Activated naive CD4-positive, alpha-beta T cell treated with anti-CD3 and anti-CD28 coated beads, Interleukin-2, amount 50 U/mL, for 24 hours (primary cell): ENCODE data around the gene CDC42BPA.

Experiments used
- H3K27ac Mint-ChIP-seq: one replicate; pipeline ENCODE4 v1.8.0; 2021; ENCODE audit warnings: mild to moderate bottlenecking, mixed read lengths
- H3K27me3 Mint-ChIP-seq: one replicate; pipeline ENCODE4 v1.8.0; 2021; ENCODE audit warnings: mixed read lengths
- H3K36me3 Mint-ChIP-seq: one replicate; pipeline ENCODE4 v1.8.0; 2021; ENCODE audit warnings: mixed read lengths
- H3K4me1 Mint-ChIP-seq: one replicate; pipeline ENCODE4 v1.8.0; 2021; ENCODE audit warnings: mixed read lengths
- H3K4me3 Mint-ChIP-seq: one replicate; pipeline ENCODE4 v1.8.0; 2021; ENCODE audit warnings: mild to moderate bottlenecking, mixed read lengths
- H3K9me3 Mint-ChIP-seq: one replicate; pipeline ENCODE4 v1.8.0; 2021; ENCODE audit warnings: mixed read lengths

CDC42BPA gene

DNA sequence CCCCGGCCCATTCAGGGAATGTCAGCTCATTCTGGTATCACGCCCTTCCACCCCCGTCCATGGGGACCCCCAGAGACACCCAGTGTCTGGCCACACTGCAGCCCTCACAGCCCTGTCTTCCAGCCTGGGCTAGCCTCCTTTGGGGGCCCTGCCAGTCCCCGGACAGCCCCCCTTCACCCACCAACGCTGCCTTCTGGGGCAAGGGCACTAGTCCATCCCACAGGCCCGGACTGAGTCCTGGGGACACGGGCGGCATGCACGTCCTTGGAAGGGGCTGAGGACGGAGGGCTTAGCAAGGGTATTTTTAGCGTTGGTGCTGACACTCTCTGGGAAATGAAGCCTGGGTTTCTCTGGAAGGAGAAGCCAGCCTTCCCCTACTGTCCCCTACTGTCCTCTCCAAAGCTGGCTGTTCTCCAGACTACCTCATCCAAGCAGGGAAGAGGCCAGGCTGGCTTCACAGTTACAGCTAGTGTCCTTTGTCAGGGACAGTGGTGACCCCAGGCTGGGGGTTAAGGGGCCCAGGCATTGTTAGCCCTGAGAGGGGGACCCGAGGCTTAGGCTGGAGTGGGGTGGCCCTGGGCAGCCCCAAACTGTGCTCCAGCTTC, 338.7 kb downstream of the CDC42BPA start:
- no peaks in the 10 kb centered on the region for H3K4me1 Mint-ChIP-seq
- H3K36me3 Mint-ChIP-seq: peaks cover 2% of the 10 kb centered on the region
- H3K9me3 Mint-ChIP-seq: no peaks in the 10 kb centered on the region
- no peak overlapping the region for H3K4me3 Mint-ChIP-seq
- no peak overlapping the region for H3K27ac Mint-ChIP-seq
- no peaks in the 10 kb centered on the region for H3K27me3 Mint-ChIP-seq

DNA sequence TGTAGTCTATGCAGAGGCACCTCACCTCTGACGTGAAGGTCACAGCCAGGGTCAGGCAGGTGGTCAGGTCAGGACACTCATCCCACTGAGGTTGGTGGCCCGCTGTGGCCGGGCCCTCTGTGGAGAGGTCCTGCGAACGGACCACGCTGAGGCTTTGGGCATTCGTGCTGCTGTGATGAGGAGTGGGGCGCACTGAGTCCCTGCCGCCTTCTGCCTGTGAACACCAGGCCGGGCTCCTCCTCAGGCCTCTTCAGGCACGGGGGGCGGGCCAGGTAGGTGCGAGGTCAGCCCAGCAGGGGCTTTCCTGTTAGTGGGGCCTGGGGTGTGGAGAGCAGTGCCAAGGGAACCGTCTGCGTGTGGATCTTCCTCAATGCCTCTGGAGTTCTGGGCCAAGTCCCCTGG, 339.2 kb downstream of the CDC42BPA start:
- H3K4me3 Mint-ChIP-seq: no peak overlapping the region
- no peaks in the 10 kb centered on the region for H3K4me1 Mint-ChIP-seq
- H3K36me3 Mint-ChIP-seq: peaks cover 2% of the 10 kb centered on the region
- H3K27ac Mint-ChIP-seq: no peak overlapping the region
- H3K9me3 Mint-ChIP-seq: no peaks in the 10 kb centered on the region
- no peaks in the 10 kb centered on the region for H3K27me3 Mint-ChIP-seq

DNA sequence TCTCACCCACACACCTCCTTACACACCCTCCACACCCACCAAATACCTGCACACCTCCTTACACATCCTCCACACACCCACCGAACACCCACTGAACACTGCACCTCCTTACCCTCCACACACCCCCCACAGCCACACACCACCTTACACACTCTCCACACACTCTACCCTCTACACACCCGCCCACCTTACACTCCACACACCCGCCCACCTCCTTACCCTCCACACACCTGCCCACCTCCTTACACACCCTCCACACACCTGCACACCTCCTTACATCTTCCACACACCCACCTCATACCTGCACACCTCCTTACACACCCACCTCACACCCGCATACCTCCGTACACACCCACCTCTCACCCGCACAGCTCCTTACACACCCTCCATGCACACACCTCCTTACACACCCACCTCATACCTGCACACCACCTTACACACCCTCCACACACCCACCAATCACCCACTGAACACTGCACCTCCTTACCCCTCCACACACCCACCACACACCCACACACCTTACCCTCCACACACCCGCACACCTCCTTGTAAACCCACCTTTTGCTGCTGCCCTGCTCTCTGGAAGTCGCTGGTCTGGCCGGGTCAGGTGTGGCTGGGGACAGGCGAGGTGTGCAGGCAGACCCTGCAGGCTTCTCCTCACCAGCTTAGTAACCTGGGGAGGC, 339.7 kb downstream of the CDC42BPA start:
- H3K9me3 Mint-ChIP-seq: no peaks in the 10 kb centered on the region
- H3K27me3 Mint-ChIP-seq: no peaks in the 10 kb centered on the region
- no peaks in the 10 kb centered on the region for H3K4me1 Mint-ChIP-seq
- no peaks in the 10 kb centered on the region for H3K36me3 Mint-ChIP-seq
- H3K4me3 Mint-ChIP-seq: no peak overlapping the region
- H3K27ac Mint-ChIP-seq: no peak overlapping the region

DNA sequence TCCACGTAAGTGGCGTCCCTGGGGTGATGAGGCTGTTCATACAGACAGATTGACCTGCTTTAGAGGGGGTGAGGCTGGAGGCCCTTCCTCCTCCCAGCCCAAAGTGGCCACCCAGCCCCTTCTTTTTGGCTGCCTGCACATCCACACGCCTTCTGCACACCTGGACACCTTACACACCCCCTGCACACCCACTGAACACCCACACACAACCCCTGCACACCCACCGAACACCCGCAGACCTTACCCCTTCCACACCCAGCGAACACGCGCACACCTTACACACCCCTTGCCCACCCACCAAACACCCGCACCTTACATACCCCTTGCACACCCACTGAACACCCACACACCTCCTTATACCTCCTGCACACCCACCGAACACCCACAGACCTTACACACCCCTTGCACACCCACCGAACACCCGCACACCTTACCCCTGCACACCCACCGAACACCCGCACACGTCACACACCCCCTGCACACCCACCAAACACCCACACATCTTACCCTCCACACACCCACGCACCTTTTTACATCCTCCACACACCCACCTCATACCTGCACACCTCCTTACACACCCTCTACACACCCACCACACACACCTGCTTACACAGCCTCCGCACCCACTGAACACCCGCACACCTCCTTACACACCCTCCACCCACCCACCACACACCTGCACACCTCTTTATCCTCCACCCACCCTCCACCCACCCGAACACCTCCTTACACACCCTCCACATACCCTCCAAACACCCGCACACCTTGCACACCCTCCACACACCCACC, 340.5 kb downstream of the CDC42BPA start:
- Mint-ChIP-seq H3K27ac (no peak overlapping the region), H3K4me3 (no peak overlapping the region), H3K9me3 (no peaks in the 10 kb centered on the region), H3K36me3 (no peaks in the 10 kb centered on the region), H3K4me1 (no peaks in the 10 kb centered on the region), H3K27me3 (no peaks in the 10 kb centered on the region)

DNA sequence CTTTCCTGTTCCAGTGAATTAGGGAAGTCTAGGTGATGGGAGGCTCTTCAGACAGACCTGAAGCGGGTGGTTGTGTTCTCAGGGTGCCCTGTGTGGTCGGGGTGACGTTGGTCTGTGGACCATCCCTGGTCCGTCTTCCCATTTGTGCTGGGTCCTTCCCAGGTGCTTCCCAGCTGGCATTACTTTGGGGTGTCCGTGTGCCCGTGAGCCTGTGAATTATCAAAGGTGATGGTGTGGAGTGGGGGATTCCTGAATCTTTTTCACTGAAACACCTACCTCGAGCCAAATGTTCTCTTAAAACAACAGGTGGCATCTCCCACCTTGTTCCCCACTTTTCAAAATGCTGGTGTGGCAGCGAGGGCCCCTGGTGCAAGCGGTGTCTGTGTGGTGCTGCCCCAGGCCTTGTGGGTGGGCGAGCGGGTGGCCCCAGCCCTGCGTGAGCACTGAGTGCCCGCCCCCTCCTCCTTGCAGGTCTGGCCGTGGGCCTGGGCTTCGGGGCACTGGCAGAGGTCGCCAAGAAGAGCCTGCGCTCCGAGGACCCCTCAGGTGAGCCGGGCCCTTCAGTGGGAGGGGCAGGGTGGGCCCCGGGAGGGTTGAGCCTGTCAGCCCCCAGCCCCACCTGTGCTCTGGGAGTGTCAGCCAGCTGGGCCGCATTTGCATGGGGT, 341.2 kb downstream of the CDC42BPA start:
- H3K27me3 Mint-ChIP-seq: no peaks in the 10 kb centered on the region
- H3K36me3 Mint-ChIP-seq: peaks cover under 1% of the 10 kb centered on the region
- no peak overlapping the region for H3K4me3 Mint-ChIP-seq
- no peak overlapping the region for H3K27ac Mint-ChIP-seq
- H3K9me3 Mint-ChIP-seq: no peaks in the 10 kb centered on the region
- peaks cover 1% of the 10 kb centered on the region for H3K4me1 Mint-ChIP-seq

DNA sequence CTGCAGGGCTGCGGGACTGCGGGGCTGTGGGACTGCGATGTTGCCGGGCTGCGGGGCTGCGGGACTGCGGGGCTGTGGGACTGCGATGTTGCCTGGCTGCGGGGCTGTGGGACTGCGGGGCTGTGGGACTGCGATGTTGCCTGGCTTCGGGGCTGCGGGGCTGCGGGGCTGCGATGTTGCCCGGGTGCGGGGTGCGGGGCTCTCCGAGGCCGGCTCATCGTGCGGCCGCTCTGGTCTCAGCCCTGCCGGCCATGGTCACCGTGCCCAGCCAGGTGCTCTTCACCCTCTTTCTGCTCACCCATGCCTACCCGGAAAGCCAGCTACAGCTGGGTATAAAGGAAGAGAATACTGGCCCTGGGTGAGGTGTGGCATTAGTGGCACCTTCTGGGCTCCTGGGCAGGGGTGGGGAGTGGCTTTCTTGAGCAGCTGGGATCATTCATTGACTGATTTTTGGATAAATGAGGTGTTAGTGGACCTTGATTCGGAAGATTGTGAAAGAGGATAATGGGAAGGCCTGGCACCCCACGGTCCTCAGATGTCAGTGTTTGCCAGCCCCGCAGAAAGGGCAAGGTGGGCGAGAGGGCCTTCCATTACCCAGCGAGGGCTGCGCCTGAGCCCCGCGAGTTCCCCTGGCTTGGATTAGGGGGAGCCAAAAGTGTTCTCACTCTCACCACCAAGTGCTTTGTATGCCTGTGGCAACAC, 341.9 kb downstream of the CDC42BPA start:
- Mint-ChIP-seq H3K27ac (peak overlapping the region; percentile 32), H3K36me3 (peaks cover 7% of the 10 kb centered on the region), H3K4me1 (peaks cover 7% of the 10 kb centered on the region), H3K27me3 (no peaks in the 10 kb centered on the region), H3K9me3 (peaks cover 7% of the 10 kb centered on the region), H3K4me3 (no peak overlapping the region)

DNA sequence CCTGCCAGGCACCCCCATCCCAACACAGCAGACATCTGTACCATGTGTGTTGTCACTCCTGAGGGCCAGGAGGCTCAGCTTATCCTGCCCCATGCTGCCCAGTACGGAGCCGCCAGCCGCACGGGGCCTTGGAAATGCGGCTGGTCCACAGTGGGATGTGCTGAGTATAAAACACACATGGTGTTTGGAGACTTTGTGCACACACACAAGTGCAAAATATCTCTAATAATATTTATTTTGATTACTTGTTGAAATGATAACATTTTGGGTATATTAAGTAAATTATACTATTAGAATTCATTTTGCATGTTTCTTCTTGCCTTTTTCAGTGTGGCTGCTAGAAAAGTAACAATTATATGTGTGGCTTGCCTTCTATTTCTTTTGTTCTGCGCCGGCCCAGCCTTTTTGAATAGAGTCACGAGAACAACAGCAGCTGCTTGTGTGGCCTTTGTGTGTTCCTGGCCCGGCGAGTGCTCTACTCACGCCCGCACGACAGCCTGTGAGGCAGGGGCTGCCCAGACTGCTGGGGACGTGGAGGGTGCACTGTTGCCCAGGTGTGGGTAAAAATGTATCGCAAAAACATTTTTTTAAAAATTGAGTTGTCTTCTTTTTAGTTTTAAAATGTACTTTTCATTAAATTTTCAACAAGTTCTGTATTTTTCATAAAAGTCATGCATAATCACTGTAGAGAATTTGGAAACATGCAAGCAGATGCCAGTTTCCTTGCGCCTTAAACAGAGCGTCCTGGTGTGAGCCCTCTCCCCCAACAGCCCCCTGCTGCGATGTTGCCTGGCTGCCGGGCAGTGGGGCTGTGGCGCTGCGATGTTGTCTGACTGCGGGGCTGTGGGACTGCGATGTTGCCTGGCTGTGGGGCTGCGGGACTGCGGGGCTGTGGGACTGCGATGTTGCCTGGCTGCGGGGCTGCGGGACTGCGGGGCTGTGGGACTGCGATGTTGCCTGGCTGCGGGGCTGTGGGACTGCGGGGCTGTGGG, 342.7 kb downstream of the CDC42BPA start:
- H3K9me3 Mint-ChIP-seq: peaks cover 7% of the 10 kb centered on the region
- no peak overlapping the region for H3K4me3 Mint-ChIP-seq
- no peaks in the 10 kb centered on the region for H3K27me3 Mint-ChIP-seq
- H3K4me1 Mint-ChIP-seq: peaks cover 7% of the 10 kb centered on the region
- H3K36me3 Mint-ChIP-seq: peaks cover 8% of the 10 kb centered on the region
- no peak overlapping the region for H3K27ac Mint-ChIP-seq

DNA sequence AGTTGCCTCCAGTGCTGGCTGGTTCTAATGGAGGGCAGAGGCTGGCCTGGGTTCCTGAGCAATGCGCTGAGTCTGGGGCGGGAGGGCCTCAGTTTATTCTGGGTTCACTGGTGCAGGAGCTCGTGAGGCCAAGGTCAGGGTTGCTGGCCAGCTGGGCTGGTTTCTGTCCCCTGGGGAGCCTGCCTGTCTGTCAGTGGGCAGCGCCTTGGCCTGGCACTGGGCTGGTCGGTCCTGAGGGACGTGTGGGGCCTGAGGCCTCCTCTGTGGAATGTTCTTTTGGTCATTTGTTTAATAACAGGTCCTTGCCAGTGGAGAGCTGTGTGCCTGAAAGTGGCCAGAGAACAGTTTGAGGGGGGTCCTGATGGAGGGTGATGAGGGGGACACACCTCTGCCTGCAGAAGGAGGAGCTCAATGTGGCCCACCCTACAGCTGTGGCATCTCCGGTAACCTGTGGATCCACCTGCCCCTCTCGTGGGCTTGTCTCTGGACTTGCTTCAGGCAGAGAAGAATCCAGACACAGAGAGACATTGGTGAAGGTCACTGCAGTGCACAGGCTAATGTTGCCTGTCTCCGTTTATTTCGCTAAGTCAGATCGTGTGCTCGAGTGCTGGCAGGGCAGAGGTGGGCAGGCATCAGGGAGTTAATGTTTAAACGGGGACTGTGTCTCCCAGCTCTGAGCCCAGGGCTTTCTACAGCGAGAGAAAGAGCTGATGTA, 343.6 kb downstream of the CDC42BPA start:
- Mint-ChIP-seq H3K9me3 (peaks cover 7% of the 10 kb centered on the region), H3K27me3 (no peaks in the 10 kb centered on the region), H3K36me3 (peaks cover 13% of the 10 kb centered on the region), H3K4me3 (no peak overlapping the region), H3K27ac (peak overlapping the region; percentile 11), H3K4me1 (peaks cover 7% of the 10 kb centered on the region)

DNA sequence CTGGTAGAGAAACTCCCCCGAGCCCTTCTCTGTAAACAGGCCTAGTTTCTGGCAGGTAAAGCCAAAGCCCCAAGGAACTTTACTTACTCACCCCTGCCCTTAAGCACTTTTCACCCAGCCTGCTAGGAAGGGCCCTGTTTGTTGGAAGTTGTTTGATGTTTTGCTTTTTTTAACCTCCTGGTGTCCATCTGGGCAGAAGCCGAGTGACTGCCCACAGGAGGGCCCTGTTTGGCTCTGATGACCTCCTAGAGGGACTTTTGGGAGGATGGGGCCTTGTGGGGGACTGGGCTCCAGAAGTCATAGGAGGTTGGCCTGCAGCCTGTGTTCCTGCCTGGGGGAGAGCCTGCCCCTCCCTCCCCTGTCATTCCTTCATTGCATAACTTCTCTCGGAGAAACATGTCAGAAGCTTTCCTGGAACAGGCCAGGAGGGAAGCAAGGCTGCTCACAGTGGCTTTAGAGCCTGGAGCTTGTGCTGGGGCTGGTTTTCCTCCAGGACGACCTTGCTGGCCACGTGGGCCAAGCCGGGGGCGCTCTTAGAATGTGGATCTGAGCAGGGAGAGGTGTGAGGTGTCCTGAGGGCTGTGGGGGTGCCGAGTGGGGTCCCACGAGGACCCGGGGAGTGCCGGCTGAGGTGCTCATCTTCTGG, 344.3 kb downstream of the CDC42BPA start:
- no peak overlapping the region for H3K4me3 Mint-ChIP-seq
- peaks cover 7% of the 10 kb centered on the region for H3K9me3 Mint-ChIP-seq
- H3K27ac Mint-ChIP-seq: no peak overlapping the region
- peaks cover 7% of the 10 kb centered on the region for H3K4me1 Mint-ChIP-seq
- peaks cover 19% of the 10 kb centered on the region for H3K36me3 Mint-ChIP-seq
- H3K27me3 Mint-ChIP-seq: no peaks in the 10 kb centered on the region

DNA sequence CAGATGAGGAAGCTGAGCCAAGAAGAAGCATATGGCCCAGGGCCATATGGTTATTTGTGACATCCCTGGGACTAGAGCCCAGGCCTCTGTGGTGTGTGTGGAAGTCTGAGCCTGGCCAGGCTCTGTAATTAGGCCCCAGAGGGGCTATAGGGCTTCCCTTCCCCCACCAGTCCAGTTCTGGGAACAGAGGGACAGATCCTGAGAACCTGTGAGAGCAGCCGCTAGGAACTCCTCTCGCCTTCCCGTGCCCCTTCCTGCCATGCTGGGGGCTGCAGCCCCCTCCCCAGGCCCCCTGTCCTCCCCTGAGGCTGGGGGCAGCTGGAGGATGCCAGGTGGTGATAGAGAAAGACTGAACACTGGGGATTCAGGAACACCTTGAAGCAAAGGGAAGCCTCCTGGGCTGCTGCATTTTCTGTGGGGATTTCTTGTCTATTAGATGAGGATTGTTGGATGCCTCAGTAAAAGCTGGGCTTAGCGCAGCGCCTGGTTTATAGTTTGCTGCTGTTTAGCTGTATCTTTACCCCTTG, 344.9 kb downstream of the CDC42BPA start:
- peaks cover 25% of the 10 kb centered on the region for H3K36me3 Mint-ChIP-seq
- no peak overlapping the region for H3K4me3 Mint-ChIP-seq
- H3K4me1 Mint-ChIP-seq: peaks cover 7% of the 10 kb centered on the region
- H3K27me3 Mint-ChIP-seq: no peaks in the 10 kb centered on the region
- H3K27ac Mint-ChIP-seq: no peak overlapping the region
- peaks cover 7% of the 10 kb centered on the region for H3K9me3 Mint-ChIP-seq

DNA sequence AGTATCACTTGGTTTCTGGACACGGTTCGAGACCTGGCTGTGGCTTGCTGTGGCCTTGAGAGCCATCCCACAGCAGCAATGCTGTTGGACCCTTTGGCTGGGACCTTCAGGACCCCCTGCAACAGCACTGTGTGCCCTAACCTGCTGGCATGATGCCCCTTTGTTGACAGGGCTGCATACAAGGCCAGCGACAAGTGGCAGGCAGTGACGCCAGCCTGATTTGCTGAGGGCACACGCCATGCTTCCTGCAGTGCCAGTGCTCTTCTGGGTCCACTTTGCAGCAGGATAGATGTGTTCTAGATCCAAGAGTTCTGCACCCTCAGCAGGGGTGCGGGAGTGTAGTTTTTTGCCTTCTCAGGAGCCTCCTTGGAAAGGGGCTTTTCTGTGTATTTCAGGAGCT, 345.4 kb downstream of the CDC42BPA start:
- Mint-ChIP-seq H3K4me1 (peaks cover 7% of the 10 kb centered on the region), H3K27ac (no peak overlapping the region), H3K9me3 (peaks cover 7% of the 10 kb centered on the region), H3K27me3 (no peaks in the 10 kb centered on the region), H3K4me3 (no peak overlapping the region), H3K36me3 (peaks cover 28% of the 10 kb centered on the region)

DNA sequence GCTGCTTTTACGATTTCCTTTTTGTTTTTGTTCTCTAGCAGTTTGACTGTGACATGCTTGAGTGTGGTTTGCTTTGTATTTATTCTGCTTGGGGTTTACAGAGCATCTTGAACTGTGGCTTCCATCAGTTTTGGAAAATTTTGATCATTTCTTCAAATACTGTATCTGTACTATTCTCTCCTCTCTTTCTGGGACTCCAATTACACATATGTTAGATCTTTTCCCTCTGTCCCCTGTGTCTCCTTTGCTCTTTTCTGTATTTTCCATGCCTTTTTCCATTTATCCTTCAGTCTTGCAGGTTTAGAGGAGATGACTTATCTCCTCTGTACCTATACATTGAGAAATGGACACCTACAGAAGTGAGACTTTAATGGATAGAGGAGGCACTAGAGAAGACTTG, 346.5 kb downstream of the CDC42BPA start:
- Mint-ChIP-seq H3K27me3 (no peaks in the 10 kb centered on the region), H3K4me3 (no peak overlapping the region), H3K36me3 (peaks cover 36% of the 10 kb centered on the region), H3K27ac (peak overlapping the region; percentile 36), H3K9me3 (peaks cover 7% of the 10 kb centered on the region), H3K4me1 (peaks cover 15% of the 10 kb centered on the region)

DNA sequence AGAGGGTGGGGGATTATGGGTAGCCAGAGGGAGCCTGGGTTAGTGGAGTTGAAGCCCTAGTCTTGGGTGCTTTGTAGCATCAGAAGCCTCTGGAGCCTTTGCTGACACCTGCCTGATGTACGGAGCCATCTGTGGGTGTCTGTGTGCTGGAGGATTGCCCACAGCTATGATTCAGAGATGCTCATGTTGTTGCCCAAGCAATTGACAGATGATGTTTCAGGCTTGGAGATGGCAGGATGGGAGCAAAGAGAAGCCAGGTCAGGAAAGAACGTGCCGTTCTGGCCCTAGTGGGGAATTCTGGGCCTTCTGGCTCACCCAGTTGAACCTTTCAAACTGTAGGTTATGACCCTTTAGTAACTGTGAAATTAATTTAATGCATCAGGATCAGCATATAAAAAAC, 350.6 kb downstream of the CDC42BPA start:
- no peaks in the 10 kb centered on the region for H3K27me3 Mint-ChIP-seq
- no peak overlapping the region for H3K27ac Mint-ChIP-seq
- H3K4me1 Mint-ChIP-seq: peaks cover 15% of the 10 kb centered on the region
- peaks cover 44% of the 10 kb centered on the region for H3K36me3 Mint-ChIP-seq
- no peak overlapping the region for H3K4me3 Mint-ChIP-seq
- H3K9me3 Mint-ChIP-seq: peaks cover 7% of the 10 kb centered on the region
